ENCODE data around the gene HERPUD1.
"Not testable (repeated sequence)": the region's sequence is repeated elsewhere in the genome, so short reads cannot be mapped to it uniquely, and the experiment has no call there.

The HERPUD1 gene

GRCh38 chr16:56911771-56912571 lies 20.0 kb upstream of the HERPUD1 start:
- DNase-seq = no peak

- DNase-seq = no peak
Measured at GRCh38 chr16:56912746-56913708, 18.9 kb upstream of the HERPUD1 start.

- DNase-seq = no peak
Measured at GRCh38 chr16:56914896-56915295, 17.0 kb upstream of the HERPUD1 start.

- DNase-seq = no peak
Measured at GRCh38 chr16:56915336-56916119, 16.4 kb upstream of the HERPUD1 start.

- DNase-seq = peak; percentile 14
Measured at GRCh38 chr16:56916571-56917403, 15.2 kb upstream of the HERPUD1 start.

- DNase-seq = no peak
Measured at GRCh38 chr16:56918467-56919012, 13.4 kb upstream of the HERPUD1 start.

- DNase-seq = no peak
Measured at GRCh38 chr16:56919099-56919800, 12.7 kb upstream of the HERPUD1 start.

- no peak for DNase-seq
Measured at GRCh38 chr16:56921571-56921970, 10.4 kb upstream of the HERPUD1 start.

GRCh38 chr16:56923481-56924091 lies 8.4 kb upstream of the HERPUD1 start:
- no peak for DNase-seq

GRCh38 chr16:56927471-56927870 lies 4.5 kb upstream of the HERPUD1 start:
- DNase-seq = no peak

GRCh38 chr16:56929639-56930038 lies 2.3 kb upstream of the HERPUD1 start:
- DNase-seq = no peak

GRCh38 chr16:56930486-56931270 lies 1.3 kb upstream of the HERPUD1 start:
- no peak for DNase-seq

GRCh38 chr16:56931271-56931891 lies 561 bp upstream of the HERPUD1 start:
- DNase-seq = no peak

- peak; percentile 44 for DNase-seq
Measured at GRCh38 chr16:56932721-56933619, 1.0 kb downstream of the HERPUD1 start.

- DNase-seq = no peak
Measured at GRCh38 chr16:56933828-56934598, 2.1 kb downstream of the HERPUD1 start.

- not testable (repeated sequence) for DNase-seq
Measured at GRCh38 chr16:56934599-56935145, 2.7 kb downstream of the HERPUD1 start.

- DNase-seq = no peak
Measured at GRCh38 chr16:56935201-56935600, 3.3 kb downstream of the HERPUD1 start.

Data from stimulated activated CD4-positive, alpha-beta T cell treated with anti-CD3 and anti-CD28 coated beads, Interleukin-1b, Interleukin-23, amount 100 ng/mL, for 48 hours (primary cell).